GM18909 (cell line): Measurements from ENCODE around the gene MEST.
"Not testable (repeated sequence)": the region's sequence is repeated elsewhere in the genome, so short reads cannot be mapped to it uniquely, and the experiment has no call there.

ENCODE experiments used
- ATAC-seq: cut with Tn5 transposase; IDR thresholded peaks from one replicate; pipeline ENCODE4 v1.9.1; 2021; ENCODE audit warnings: mild to moderate bottlenecking; ENCODE audit not compliant: unreplicated experiment, poor library complexity

MEST gene, protein sequence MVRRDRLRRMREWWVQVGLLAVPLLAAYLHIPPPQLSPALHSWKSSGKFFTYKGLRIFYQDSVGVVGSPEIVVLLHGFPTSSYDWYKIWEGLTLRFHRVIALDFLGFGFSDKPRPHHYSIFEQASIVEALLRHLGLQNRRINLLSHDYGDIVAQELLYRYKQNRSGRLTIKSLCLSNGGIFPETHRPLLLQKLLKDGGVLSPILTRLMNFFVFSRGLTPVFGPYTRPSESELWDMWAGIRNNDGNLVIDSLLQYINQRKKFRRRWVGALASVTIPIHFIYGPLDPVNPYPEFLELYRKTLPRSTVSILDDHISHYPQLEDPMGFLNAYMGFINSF

DNA sequence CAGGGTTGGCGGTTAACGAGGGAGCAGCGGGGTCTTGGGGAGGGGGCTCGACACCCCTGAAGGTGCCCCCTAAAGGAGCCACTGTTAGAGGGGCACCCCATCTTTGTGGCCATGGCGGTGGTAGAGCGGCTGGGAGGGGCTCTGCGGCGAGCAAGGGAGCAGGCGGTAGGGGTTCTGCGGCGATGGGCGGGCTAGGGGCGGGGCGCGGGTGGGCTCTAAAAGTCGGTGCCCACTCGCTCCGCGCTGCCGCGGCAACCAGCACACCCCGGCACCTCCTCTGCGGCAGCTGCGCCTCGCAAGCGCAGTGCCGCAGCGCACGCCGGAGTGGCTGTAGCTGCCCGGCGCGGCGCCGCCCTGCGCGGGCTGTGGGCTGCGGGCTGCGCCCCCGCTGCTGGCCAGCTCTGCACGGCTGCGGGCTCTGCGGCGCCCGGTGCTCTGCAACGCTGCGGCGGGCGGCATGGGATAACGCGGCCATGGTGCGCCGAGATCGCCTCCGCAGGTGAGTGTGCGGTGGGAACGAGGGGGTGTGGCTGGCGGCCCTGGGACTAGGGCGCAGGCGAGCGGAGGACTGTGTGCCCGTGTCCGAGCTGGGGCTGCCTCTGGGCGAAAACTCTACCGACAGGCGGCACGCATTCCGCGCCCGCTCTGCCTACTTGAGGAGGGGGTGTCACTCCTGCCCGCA is at the start of gene MEST:
MEST (plus strand) TSS at position 245 of the 682 bp plus-strand sequence; CDS start at position 474, 229 bp downstream.
- ATAC-seq, result no peak

DNA sequence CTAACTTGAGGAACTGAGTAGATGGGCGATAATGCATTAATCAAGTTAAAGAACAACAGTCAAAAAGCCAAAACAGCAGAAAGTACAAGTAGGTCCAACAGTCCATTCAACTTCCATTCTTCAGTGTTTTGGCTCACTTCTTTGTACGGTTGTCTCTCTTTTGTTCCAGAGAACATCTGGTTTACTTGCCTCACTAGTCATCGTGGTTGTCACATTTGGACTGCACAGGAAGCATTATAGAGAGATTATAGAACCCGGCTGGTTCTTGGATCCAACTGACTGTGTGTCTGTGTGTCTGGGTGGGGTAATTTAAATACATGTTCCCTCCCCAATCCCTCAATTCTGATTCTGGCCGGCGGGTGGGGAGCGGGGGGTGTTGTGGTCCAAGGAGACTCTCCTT is 49.3 kb upstream of the MEST start:
- no peak for ATAC-seq

DNA sequence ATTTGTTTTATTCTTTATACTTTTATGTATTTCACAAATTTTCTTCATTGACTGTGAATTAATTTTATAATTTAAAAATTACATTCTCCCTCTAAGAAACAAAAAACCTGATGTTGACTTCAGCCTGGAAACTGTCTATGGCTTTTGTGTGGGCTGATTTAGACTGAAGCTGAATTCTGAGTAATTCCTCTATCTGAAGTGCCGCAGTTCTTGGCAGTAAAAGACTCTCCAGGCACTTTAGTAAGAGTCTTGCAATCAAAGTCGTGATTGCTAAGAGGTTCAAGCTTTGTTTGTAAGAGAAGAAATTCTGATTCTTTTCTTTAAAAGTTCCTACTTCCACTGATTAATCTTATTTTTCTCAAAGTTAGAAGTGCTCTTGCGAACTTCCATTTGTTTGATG is 47.7 kb upstream of the MEST start:
- ATAC-seq, result no peak

DNA sequence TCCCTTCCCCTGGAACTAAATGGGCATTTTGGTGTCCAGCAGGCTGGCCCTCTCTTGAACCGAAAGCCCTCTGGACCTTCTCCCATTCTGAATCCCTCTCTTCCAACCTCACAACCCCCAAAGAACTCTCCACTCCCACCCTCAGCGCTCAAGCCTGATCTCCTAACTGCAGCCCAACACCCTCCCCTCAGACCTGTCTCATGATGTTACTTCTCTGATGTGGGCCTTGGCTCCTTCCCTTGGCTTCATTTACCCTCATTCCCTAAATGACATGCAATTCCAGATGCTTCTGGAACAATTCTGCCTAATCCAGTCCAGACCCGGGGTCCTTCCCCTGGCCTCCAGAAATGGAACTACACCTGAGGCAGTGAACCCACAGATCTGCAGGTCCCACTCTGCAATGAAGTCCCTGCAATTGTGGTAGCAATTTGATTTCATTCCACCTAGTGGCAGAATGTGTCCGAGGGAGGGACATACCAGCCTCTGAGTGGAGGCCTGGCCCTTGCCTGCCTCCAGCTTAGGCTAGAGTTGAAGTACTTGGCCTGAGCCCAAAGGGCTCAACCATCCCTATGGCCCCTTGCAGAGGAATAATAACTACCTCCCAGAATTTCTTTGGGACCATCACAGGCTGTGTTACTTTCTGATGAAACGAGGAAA is 47.0 kb upstream of the MEST start:
- no peak for ATAC-seq

DNA sequence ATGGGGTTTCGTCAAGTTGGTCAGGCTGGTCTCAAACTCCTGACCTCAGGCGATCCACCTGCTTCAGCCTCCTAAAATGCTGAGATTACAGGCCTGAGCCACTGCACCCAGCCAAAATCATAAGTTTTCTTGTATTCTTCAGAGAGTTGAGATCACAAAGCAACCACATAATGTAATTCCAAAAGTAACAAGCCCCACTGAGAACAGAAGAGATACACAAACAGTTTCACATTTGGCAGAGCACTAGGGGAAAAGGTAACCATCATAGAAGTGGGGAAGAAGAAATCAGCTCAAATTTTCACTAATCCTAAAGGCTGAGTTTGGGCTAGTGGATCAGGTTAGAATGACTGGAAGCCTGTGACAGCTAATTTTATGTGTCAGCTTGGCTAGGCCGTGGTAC is 45.6 kb upstream of the MEST start:
- no peak for ATAC-seq

DNA sequence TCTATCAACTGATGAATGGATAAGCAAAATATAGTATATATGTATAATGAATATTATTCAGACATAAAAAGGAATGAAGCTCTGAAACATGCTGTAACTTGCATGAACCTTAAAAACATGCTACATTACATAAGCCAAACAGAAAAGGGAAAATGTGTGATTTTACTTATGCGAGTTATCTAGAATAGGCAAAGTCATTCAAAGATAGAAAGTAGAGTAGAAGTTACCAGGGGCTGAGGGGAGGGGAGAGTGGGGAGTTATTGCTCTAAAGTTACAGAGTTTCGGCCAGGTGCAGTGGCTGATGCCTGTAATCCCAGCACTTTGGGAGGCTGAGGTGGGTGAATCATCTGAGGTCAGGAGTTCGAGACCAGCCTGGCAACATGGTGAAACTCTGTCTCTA is 40.5 kb upstream of the MEST start:
- not testable (repeated sequence) for ATAC-seq

DNA sequence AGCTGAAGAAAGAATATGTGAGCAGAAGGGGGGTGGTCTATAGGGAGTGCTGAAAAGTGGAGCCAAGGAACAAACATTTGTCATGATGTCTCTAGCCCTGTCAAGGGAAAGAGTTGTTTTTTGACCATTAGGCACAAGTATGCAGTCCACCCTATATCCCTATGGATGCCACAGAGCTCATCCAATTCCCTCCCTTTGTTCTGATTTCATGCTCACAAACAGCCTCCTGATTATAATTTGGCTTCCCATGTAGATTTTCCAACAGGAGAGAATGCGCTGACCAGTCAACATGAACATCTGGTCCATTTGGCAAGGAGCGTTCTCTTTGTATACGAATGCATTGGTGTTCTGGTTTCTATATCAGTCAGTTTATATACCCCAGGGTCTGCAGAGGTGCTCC is 38.9 kb upstream of the MEST start:
- no peak for ATAC-seq

DNA sequence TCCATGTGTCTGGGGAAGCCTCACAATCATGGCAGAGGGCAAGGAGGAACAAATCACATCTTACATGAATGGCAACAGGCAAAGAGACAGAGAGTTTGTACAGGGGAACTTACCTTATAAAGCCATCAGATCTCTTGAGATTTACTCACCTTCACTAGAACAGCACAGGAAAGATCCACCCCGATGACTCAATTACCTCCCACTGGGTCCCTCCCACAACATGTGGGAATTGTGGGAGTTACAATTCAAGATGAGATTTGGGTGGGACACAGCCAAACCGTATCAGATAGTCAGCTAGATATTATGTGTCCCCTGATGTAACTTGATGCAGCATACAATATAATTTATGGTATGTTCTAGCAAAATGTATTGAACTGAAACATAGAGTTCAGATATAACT is 36.9 kb upstream of the MEST start:
- no peak for ATAC-seq

DNA sequence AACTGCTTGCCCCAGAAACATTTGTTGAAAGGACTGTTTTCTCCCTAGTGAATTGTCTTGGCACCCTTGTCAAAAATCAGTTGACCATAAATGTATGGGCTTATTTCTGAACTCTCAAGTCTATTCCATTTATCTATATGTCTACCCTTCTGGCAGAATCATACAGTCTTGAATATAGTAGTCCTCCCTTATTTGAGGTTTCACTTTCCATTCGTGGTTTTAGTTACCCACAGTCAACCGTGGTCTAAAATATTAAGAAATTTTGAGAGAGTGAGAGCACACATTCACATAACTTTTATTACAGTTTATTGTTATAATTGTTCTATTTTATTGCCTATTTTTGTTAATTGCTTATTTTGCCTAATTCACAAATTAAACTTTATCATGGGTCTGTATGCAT is 33.6 kb upstream of the MEST start:
- ATAC-seq, result peak; percentile 67

DNA sequence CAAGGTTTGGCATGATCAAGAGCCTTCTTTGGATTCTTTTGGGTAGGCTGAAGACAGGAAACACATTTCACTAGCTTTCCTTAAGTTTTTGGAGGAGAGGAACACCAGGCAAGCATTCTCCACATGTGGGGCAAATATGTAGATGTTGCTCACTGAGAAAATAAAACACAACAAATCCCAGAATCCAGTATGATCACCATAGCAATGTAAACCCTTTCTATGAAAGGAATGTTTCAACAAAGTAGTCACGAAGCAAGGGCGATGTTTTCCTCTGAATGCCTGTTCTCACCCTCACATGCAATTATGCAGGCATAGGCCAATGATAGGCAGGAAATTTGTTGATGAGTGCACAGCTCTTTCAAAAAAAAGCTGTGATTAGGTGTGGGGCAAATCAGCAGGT is 30.6 kb upstream of the MEST start:
- no peak for ATAC-seq

DNA sequence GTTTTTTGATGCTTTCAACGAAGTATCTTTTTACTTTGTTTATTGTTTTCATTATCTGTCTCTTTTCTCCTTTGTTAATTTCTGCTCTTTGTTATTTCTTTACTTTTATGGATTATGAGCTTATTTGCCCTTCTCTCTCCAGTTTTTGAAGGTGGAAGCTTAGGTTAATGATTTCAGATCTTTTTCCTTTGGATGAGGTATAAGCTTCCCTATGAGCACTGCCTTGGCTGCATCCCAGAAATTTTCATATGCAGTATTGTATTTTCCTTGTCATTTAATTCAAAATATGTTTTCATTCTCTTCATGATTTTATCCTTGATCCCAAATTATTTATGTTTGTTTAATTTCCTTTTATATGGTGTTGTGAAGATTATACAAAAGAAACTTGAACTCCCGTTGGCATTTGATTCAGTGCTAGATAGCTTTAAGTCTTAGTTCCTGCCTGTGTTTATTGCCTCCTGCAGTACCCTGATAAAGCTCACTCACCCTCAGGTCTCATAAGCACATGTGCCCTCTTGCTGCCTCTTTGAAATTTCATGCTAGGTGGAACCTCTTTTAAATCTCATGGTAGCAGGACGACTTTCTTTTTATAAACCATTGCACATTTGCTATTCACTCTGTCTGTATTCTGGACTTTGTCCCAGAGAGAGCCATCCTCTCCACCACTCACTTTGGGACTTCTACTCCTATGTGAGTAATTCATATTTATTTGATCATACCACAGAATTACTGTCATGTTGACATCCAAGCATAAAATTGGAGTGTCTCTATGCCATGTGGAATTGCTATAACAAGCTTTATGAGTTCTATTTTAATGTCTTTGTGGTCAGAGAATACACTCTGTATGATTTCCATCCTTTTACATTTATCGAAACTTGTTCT is 28.1 kb upstream of the MEST start:
- no peak for ATAC-seq

DNA sequence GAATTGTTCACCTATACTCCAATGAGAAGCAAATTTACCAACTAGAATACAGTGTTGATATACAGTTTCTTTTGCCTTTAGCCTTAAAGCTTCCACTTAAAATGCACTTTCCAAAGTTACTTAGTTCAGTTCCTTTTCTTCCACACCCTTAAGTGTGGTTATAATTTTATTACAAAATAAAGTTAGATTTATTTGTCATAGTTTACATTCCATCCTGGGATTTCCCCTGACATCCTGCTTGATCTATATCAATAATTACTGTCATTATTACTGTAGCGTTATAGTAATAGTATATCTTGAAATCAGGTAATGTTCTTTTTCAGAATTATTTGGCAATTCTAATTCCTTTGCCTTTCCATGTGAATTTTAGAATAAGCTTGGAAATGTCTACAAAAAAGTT is 23.3 kb upstream of the MEST start:
- ATAC-seq, result no peak

DNA sequence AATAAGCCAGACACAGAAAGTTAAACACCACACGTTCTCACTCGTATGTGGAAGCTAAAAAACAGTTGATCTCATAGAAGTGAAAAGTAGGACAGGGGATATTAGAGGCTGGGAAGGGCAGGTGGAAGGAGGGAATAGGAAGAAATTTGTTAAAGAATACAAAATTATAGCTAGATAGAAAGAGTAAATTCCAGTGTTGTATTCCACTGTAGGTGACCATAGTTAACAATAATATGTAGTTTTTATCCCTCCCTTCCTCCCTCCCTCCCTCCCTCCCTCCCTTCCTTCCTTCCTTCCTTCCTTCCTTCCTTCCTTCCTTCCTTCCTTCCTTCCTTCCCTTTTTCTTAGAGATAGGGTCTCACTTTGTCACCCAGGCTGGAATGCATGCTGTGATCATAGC is 19.9 kb upstream of the MEST start:
- no peak for ATAC-seq

DNA sequence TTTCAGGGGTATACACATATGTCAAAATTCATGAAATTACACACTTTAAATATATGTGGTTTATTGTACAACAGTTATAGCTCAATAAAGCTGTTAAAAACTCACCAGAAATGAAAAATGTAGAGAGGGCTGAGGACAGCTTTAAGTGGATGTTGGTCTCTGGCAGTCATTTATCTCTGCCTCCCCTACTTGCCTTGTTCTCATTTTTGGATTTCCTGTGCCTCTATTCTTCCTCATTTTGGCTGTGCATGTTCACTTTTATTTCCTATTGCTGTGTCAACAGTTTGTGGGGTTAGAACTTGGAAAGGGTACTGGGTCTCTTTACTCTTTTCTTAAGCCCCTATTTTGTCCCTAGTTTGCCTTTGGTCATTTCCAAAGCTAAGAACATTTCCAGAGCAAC is 18.6 kb upstream of the MEST start:
- no peak for ATAC-seq

DNA sequence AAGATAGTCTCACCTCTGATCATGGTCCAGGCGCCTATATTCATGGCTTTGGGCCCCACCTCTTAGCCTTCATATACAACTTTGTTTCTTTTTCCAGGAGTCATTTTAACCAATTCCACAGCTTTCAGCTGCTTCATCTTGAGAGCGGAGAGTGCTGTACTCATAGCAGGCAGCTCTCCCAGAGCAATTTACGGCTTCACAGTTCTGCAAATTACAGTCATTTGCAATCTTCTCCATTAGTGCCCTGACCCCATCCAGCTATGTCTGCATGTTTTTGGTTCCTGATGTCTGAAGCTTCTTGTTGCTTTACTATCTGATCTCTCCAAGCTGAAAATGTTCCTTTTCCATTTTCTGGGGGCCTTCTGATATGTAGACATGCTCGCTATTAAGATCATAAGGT is 18.0 kb upstream of the MEST start:
- no peak for ATAC-seq

DNA sequence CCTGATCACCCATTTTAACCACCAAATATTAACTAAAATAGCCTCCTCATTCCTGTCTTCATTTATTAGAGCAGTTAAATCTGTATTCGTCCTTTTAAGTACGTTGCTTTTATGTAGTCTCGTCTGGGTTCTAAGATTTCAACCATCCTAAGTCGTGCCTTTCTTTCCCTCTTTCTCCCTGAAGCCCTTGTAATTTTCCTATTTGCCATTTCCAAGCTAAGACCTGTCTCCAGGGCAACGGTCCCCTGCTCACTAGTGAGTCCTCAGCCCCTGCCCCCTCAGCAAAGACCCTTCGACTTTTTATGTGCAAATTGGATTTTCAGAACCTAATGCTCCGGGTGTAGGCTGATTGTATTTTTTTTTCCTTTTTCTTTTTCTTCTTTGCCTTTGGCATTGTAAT is 16.1 kb upstream of the MEST start:
- ATAC-seq, result no peak

DNA sequence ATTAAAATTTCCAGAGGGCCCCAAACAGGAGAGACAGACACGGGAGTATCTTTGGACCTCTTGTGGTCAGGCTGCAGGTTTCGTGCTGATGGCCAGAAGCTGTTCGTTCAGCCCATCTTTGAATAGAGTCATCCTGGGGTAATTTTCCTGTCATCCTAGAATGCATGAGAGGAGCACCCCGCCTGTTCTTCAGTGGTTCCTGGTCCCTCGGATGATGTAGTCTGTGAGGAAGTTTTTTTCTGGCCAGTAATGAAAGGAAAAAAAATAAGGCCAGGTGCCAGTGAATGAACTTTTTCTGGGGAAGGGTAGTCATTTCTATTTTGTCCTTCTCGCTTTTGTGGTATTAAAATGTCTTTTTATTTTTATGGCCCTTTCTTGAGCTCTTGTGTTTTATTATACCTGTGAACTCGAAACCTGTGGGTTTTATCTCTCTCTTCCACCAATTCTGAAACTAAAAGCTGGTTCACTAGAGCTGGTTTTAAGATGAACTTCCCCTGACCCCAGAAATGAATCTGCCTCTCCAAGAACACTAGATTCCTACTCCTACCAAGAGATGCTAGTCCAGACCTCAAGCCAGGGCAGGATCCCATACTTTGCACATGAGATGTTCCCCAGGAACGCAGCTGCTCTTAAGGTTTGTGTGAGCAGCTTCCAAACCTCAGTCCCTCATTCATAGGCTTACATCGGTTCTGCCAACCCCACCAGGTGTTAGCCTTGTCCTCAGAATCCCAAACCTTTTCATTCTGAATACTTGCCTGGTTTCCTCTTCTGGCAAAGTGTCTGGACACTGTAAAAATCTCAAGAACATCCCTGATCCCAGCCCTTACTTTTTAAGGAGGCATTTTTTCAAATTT is 15.4 kb upstream of the MEST start:
- peak; percentile 59 for ATAC-seq

DNA sequence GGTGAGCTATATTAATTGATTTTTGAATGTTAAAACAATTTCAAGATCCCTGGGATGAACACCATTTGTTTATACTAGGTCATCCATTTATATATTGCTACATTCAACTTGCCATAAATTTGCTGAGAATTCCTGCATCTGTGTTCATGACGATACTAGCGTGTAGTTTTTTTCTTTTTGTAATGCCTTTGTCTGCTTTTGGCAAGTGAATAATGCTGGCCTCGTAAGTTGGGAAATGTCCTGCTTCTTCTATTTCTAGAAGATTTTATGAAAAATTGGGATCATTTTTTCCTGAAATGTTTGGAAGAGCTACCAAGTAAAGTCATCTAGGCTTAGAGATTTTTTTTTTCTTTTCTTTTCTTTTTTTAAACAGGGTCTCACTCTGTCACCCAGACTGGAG is 12.9 kb upstream of the MEST start:
- no peak for ATAC-seq

DNA sequence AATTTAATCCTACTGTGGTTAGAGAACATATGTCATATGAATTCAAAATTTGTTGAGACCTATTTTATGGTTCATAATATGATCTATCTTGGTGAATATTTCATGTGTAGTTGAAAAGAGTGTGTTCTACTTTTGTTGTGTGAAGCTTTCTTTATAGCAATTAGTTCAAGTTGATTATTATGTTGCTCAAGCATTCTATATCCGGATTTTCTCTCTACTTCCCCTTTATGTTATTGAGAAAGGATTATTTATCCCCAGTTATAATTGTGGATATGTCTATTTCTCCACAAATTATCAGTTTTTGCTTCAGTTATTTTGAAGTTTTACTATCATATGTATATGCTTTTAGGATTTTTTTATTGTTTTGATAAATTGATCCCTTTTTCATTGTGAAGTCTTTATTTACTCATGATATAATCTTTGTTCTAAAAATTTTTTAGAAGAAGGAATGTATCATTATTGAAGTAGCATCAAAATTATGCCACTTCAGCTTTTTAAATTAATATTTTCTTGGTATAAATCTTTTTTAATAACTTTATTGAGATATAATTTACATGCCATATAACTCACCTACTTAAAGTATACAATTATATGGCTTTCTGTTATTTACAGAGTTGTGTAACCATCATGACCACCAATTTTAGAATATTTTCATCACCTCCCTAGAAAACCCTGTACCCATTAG is 12.0 kb upstream of the MEST start:
- ATAC-seq, result no peak
